GM12878 (cell line): ENCODE data around the gene MLST8. TPM values are rescaled to one million over a fixed set of nuclear protein-coding genes. Genes with fewer than 3 reads are reported as not detected.

ENCODE experiments used
- E4F1 ChIP-seq: fragments of 450-650 bp; IDR thresholded peaks from 2 replicates; pipeline ENCODE4 v1.6.1; 2018; ENCODE audit warnings: borderline replicate concordance, mild to moderate bottlenecking; ENCODE audit not compliant: partially characterized antibody
- EGR1 ChIP-seq, 2 experiments: IDR thresholded peaks; 1 replicate in 1 of 2; 2 replicates in 1 of 2; pipeline ENCODE4 v1.6.1; 2011 to 2012; ENCODE audit warnings: low read depth in 2 of 2, low read length in 2 of 2, borderline replicate concordance in 1 of 2, mild to moderate bottlenecking in 1 of 2, moderate library complexity in 1 of 2
- EP300 ChIP-seq, 2 experiments: fragments of 150-350 bp in 1 of 2; IDR thresholded peaks; 2 replicates each; pipeline ENCODE4 v1.6.1; 2011 to 2012; ENCODE audit warnings: low read depth in 2 of 2, low read length in 2 of 2, borderline replicate concordance in 1 of 2, improper control_type of control experiment in 1 of 2, inconsistent platforms in 1 of 2; ENCODE audit not compliant: control insufficient read depth in 1 of 2
- IKZF1 ChIP-seq: fragments of 450-650 bp; conservative IDR thresholded peaks from 2 replicates; pipeline ENCODE4 v1.6.1; 2017; ENCODE audit warnings: antibody characterized with exemption, mild to moderate bottlenecking
- MAX ChIP-seq: IDR thresholded peaks from 2 replicates; pipeline ENCODE4 v1.6.1; 2012; ENCODE audit warnings: low read depth, low read length, improper control_type of control experiment
- MLLT1 ChIP-seq: fragments of 450-650 bp; IDR thresholded peaks from 2 replicates; pipeline ENCODE4 v1.6.1; 2016; ENCODE audit warnings: mild to moderate bottlenecking
- NFIC ChIP-seq: IDR thresholded peaks from 2 replicates; pipeline ENCODE4 v1.6.1; 2012; ENCODE audit warnings: low read depth, mild to moderate bottlenecking, inconsistent platforms, low read length, moderate library complexity
- NR2C1 ChIP-seq: fragments of 450-650 bp; IDR thresholded peaks from 2 replicates; pipeline ENCODE4 v1.6.1; 2017; ENCODE audit warnings: antibody characterized with exemption, mild to moderate bottlenecking, moderate library complexity
- NR2F1 ChIP-seq: fragments of 450-650 bp; conservative IDR thresholded peaks from 2 replicates; pipeline ENCODE4 v1.6.1; 2017; ENCODE audit warnings: mild to moderate bottlenecking
- PBX3 ChIP-seq: IDR thresholded peaks from 2 replicates; pipeline ENCODE4 v1.6.1; 2011; ENCODE audit warnings: mild to moderate bottlenecking, low read depth, low read length, moderate library complexity; ENCODE audit not compliant: insufficient replicate concordance
- TCF3 ChIP-seq: IDR thresholded peaks from 2 replicates; pipeline ENCODE4 v1.6.1; 2012; ENCODE audit warnings: low read depth, mild to moderate bottlenecking, low read length, borderline replicate concordance; ENCODE audit not compliant: insufficient read depth
- YBX1 ChIP-seq: fragments of 450-650 bp; IDR thresholded peaks from 2 replicates; pipeline ENCODE4 v1.6.1; 2016; ENCODE audit warnings: antibody characterized with exemption
- ZBTB33 ChIP-seq: fragments of 450-650 bp; IDR thresholded peaks from 2 replicates; pipeline ENCODE4 v1.6.1; 2017; ENCODE audit warnings: mild to moderate bottlenecking
- ZNF592 ChIP-seq: fragments of 450-650 bp; IDR thresholded peaks from 2 replicates; pipeline ENCODE4 v1.6.1; 2017; ENCODE audit warnings: mild to moderate bottlenecking, moderate library complexity
- polyA plus RNA-seq, 11 experiments: library from polyadenylated mRNA; depleted of rRNA in 4 of 11; unstranded in 6 of 11; stranded (reverse) in 5 of 11; fragments of >200 nt; fragmentation: Nextera tagmentation in 4 of 11; fragmentation: Illumina TruSeq in 1 of 11; extraction: Ambion mirVana in 4 of 11; extraction: Trizol in 1 of 11; gene quantifications; 1 replicate in 1 of 11; 2 replicates in 10 of 11; pipeline versions ENCODE4 v1.2.1 to v1.2.3, GENCODE V29; 2011 to 2016; ENCODE audit warnings: inconsistent platforms in 2 of 11, missing spikeins in 2 of 11, low read depth in 1 of 11
- total RNA-seq, 4 experiments: library from RNA; depleted of rRNA in 3 of 4; stranded (reverse); fragments of >200 nt in 3 of 4; fragmentation: Illumina TruSeq in 1 of 4; extraction: Trizol in 1 of 4; gene quantifications; 2 replicates each; pipeline versions ENCODE4 v1.2.1 to v1.2.3, GENCODE V29; 2013 to 2021

MLST8 gene
- total and polyA plus RNA-seq, 10 of the 15 experiments (the other 5 are each of a cell fraction or from before 2014, with no cell fraction given), result 1.0 to 114 (median 64.2) TPM

GRCh38 chr16:2251296-2252111, 46.2 kb downstream of the MLST8 start, which contains the start of gene ECI1 (continued):
- TF ChIP-seq ZBTB33 (no peak), PBX3 (peak; percentile 8), EP300 (IDR thresholded peaks at IDR 0.05; ENCODE audit: borderline replicate concordance in 1 of 2, control insufficient read depth in 1 of 2, low read depth in 2 of 2, low read length in 2 of 2) (0 out of 4 replicates have a peak, but pooled peaks of 1 of the 2 experiments have one; percentile 22), MAX (0 out of 2 replicates have a peak, but pooled peaks have one; percentile 22), ZNF592 (no peak), NR2F1 (peak; percentile 93), YBX1 (no peak), NFIC (no peak), E4F1 (peak; percentile 32), TCF3 (peak; percentile 12; the same call in 1 of the 2 replicates), IKZF1 (peak; percentile 88), MLLT1 (0 out of 2 replicates have a peak, but pooled peaks have one; percentile 25), EGR1 (IDR thresholded peaks at IDR 0.05; ENCODE audit: borderline replicate concordance in 1 of 2, low read depth in 2 of 2, low read length in 2 of 2) (peak in 1 of 2 experiments; percentile 61; a peak in 1 of 3 replicates), NR2C1 (peak; percentile 72)
